Stomach (tissue), 4 donors: ENCODE measurements around the gene ESPN.
A peak's percentile ranks its signal among the peaks of the same experiment; 100 is the strongest.

Experiments
- EP300 ChIP-seq: sonication (generic); formaldehyde crosslinking; IDR thresholded peaks from one replicate; pipeline ENCODE4 v1.6.1; 2017; ENCODE audit warnings: antibody characterized with exemption
- POLR2A ChIP-seq, 4 donors: fragments of 450-650 bp; IDR thresholded peaks; one replicate each; pipeline ENCODE4 v1.6.1; 2016; ENCODE audit warnings: antibody characterized with exemption in 4 of 4, control low read depth in 2 of 4, mild to moderate bottlenecking in 1 of 4, moderate library complexity in 1 of 4
- POLR2AphosphoS5 ChIP-seq, 3 donors: sonication (generic); formaldehyde crosslinking; IDR thresholded peaks; one replicate each; pipeline ENCODE4 v1.6.1; 2016; ENCODE audit warnings: antibody characterized with exemption in 3 of 3
- TF ChIP-seq, protein P1 (sequence below), 7 experiments: fragments of 450-650 bp in 4 of 7; fragments of 200-600 bp in 3 of 7; sonication (generic) in 3 of 7; IDR thresholded peaks; one replicate each; pipeline ENCODE4 v1.5.1; 2016 to 2019; ENCODE audit warnings: antibody characterized with exemption in 7 of 7, control low read depth in 2 of 7, mild to moderate bottlenecking in 1 of 7

DNA sequence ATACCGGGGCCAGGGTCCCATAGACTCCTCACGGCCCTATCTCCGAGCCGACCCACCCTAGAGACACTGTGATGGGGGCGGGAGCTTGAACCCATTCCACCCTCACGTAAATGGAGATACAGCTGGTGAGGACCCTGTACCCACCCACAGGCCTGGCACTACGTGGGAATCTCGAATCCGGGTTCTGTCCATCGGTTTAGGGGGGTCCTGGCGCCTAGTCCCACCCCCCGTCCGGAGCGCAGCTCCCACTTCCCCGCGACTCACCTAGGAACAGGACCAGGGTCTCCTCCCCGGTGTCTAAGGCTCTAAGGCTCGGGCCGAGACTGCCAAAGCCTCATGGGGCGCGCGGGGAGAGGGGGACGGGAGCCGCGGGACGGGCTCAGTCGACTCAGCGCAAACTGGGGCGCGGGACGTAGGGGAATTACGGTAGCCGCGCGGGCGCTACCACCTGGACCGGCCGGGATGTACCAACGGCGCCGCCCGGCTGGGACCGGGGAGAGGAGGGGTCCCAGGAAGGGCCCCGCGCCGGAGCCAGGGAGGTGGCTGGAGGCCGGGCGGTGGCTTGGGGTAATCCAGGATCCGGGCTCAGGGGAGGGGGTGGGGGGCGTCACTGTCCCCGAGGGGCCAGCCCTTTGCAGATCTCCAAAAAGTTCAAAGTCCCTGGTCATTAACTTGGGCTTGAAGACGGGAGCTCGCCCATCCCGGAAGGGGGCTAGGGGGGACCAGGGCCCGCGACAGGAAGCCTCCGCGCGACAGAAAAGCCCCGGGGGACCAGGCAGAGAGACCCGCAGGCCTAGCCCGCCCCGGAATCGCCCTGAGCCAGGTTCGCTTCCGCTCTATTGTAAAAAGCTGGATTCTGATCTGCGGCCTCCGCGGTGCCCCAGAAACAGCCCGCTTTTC is 65.9 kb downstream of the ESPN start:
- TF ChIP-seq POLR2A (IDR thresholded peaks at IDR 0.05) = no peak
- TF ChIP-seq, protein P1, sequence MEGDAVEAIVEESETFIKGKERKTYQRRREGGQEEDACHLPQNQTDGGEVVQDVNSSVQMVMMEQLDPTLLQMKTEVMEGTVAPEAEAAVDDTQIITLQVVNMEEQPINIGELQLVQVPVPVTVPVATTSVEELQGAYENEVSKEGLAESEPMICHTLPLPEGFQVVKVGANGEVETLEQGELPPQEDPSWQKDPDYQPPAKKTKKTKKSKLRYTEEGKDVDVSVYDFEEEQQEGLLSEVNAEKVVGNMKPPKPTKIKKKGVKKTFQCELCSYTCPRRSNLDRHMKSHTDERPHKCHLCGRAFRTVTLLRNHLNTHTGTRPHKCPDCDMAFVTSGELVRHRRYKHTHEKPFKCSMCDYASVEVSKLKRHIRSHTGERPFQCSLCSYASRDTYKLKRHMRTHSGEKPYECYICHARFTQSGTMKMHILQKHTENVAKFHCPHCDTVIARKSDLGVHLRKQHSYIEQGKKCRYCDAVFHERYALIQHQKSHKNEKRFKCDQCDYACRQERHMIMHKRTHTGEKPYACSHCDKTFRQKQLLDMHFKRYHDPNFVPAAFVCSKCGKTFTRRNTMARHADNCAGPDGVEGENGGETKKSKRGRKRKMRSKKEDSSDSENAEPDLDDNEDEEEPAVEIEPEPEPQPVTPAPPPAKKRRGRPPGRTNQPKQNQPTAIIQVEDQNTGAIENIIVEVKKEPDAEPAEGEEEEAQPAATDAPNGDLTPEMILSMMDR (IDR thresholded peaks at IDR 0.05) = peak in 1 of 7 experiments; percentile 2
- TF ChIP-seq POLR2AphosphoS5 (IDR thresholded peaks at IDR 0.05) = peak in 1 of 3 donors; percentile 15
- no peak for TF ChIP-seq EP300
